Adrenal gland (tissue), 5 donors: Measurements from ENCODE around the gene SNX9.

Source experiments
- POLR2A ChIP-seq, 2 donors: fragments of 450-650 bp; IDR thresholded peaks; one replicate each; pipeline ENCODE4 v1.6.1; 2017; ENCODE audit warnings: antibody characterized with exemption in 2 of 2, mild to moderate bottlenecking in 2 of 2, moderate library complexity in 1 of 2
- TF ChIP-seq, protein P1 (sequence below), 6 experiments: fragments of 450-650 bp in 4 of 6; fragments of 200-600 bp in 2 of 6; sonication (generic) in 1 of 6; IDR thresholded peaks; 1 replicate in 5 of 6; 2 replicates in 1 of 6; pipeline versions ENCODE4 v1.5.1 to v1.8.0; 2016 to 2021; ENCODE audit warnings: antibody characterized with exemption in 6 of 6, mild to moderate bottlenecking in 2 of 6, moderate library complexity in 1 of 6
- donor health status: DM: no; HTN: no; CAD: no.

DNA sequence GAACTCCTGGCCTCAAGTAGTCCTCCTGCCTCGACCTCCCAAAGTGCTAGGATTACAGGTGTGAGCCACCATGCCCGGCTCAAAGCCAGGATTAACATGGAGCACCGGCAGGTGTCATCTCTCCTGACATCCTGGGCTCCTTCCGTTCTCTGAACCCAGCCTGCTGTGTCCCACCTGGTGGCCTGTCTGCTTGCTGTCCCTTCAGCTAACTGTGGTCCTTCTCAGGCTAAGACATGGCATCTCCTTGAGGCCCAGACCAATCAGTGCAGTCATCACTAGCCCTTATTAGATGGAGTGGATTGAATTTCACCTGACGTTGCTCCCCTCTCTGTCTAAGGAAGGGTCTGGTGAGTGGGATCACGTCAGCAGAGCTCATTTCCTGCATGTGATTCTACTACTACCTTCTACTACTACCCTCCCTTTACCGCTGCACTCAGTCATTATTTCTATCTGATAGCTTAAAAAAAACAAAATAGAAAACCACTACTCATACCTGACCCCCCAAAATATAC, 130.6 kb downstream of the SNX9 start:
- TF ChIP-seq, protein P1, sequence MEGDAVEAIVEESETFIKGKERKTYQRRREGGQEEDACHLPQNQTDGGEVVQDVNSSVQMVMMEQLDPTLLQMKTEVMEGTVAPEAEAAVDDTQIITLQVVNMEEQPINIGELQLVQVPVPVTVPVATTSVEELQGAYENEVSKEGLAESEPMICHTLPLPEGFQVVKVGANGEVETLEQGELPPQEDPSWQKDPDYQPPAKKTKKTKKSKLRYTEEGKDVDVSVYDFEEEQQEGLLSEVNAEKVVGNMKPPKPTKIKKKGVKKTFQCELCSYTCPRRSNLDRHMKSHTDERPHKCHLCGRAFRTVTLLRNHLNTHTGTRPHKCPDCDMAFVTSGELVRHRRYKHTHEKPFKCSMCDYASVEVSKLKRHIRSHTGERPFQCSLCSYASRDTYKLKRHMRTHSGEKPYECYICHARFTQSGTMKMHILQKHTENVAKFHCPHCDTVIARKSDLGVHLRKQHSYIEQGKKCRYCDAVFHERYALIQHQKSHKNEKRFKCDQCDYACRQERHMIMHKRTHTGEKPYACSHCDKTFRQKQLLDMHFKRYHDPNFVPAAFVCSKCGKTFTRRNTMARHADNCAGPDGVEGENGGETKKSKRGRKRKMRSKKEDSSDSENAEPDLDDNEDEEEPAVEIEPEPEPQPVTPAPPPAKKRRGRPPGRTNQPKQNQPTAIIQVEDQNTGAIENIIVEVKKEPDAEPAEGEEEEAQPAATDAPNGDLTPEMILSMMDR (IDR thresholded peaks at IDR 0.05): no peak
- TF ChIP-seq POLR2A (IDR thresholded peaks at IDR 0.05): no peak
